LNCaP clone FGC (cell line): ENCODE data around the gene RBM11.
A peak's percentile ranks its signal among the peaks of the same experiment; 100 is the strongest.

Experiments
- DNase-seq: peaks from one replicate; pipeline ENCODE4 v3.0.0-alpha.2; 2011; ENCODE audit warnings: low read depth
- H3K4me3 ChIP-seq: 2 replicates; pipeline ENCODE4 v1.5.1; 2011; ENCODE audit warnings: mild to moderate bottlenecking, low read depth, low read length, control low read depth
- CTCF ChIP-seq: IDR thresholded peaks from 2 replicates; pipeline ENCODE4 v1.5.1; 2012; ENCODE audit warnings: mild to moderate bottlenecking; ENCODE audit not compliant: control insufficient read depth, insufficient read depth; ENCODE audit errors: extremely low read depth

Gene RBM11

GRCh38 chr21:14267076-14267475 is 51.1 kb downstream of the RBM11 start:
- H3K4me3 ChIP-seq = no peak overlapping the region
- TF ChIP-seq CTCF = no peak
- DNase-seq = peak; percentile 18

DNA sequence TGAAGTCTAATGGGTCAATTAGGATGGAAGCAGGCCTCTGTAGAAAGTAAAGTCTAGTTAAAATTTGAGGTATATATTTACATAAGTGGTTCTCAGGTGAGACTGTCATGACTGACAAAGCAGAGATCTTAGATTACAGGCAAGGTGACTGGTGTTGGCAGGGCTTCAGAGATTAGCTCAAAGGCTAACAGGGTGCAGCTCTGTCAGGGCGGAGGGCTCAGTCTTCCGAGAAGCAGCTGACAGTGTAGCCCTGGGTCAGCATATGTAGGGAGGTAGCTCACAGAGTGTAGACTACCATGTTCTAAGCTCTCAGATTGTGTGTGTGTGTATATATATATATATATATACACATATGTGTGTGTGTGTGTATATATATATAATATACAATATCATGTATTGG is 54.7 kb downstream of the RBM11 start:
- no peak for TF ChIP-seq CTCF
- H3K4me3 ChIP-seq = no peak overlapping the region
- DNase-seq = no peak

- no peak for TF ChIP-seq CTCF
- DNase-seq = no peak
- no peak overlapping the region for H3K4me3 ChIP-seq
Measured at GRCh38 chr21:14271053-14271452, 55.1 kb downstream of the RBM11 start.

- H3K4me3 ChIP-seq = no peak overlapping the region
- TF ChIP-seq CTCF = no peak
- DNase-seq = no peak
Measured at GRCh38 chr21:14271641-14272040, 55.7 kb downstream of the RBM11 start.

DNA sequence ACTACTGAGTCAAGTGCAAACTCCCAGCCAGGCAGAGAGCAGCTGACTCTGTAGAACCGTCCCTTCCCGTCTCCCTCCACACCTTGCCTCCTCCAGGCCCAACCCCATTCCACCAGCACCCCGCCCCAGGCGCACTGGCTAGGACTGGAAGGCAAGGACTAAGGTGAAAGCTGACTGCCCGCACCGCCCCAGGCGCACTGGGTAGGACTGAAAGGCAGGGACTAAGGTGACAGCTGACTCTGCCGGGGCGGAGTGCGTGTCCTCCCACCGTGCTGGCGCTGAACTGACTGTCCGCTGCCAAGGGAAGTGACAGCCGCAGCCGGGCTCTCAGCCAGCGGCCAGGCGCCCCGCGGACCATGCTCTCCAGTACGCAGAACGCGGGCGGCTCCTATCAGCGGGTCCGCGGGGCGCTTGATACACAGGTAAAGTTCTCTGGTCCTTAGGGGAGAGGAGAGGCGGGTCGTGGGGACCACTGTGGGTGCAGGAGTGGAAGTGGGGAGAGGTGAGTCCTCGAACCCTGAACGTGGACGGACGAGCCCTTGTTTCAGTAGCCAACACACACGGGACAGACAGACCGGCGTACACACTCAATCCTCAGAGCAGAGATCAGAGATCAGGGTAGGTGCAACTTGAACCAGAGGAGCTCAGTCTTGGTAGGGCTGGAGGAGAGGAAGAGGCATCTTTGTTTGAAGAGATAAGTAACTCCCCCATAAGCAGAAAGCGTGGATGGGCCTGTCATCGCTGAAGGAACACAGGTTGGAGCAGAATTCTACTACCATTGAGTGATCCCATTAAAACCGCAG is 58.0 kb downstream of the RBM11 start:
- no peak overlapping the region for H3K4me3 ChIP-seq
- peak; percentile 8 for DNase-seq
- no peak for TF ChIP-seq CTCF

- no peak for DNase-seq
- TF ChIP-seq CTCF = no peak
Measured at GRCh38 chr21:14275702-14276205, 59.8 kb downstream of the RBM11 start.

More at GRCh38 chr21:14275702-14276205, 59.8 kb downstream of the RBM11 start:
- H3K4me3 ChIP-seq = no peak overlapping the region
